ENCODE data around the gene RBFOX2.

Gene RBFOX2

DNA sequence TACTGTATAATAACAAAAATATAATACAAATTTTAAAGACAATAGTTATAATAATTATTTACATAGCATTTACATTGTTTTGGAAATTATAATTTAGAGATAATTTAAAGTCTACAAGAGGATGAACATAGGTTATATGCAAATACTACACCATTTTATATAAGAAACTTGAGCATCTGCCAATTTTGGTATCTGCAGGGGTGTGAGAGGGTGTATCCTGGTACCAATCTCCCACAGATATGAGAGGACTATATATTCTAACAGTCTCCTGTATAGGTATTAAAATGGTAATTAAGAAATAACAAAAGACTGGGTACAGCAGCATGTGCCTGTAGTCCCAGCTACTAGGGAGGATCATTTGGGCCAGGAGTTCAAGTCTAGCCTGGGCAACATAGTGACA lies 176.5 kb downstream of the RBFOX2 start:
- Histone ChIP-seq H3K9me3 (ENCODE audit: severe bottlenecking) (no peaks in the 10 kb centered on the region), H3K27me3 (ENCODE audit: insufficient read depth, low read depth, severe bottlenecking) (no peaks in the 10 kb centered on the region), H3K4me3 (ENCODE audit: low read depth, low read length) (no peak overlapping the region), H3K27ac (no peak overlapping the region), H3K36me3 (no peaks in the 10 kb centered on the region)
- no peak for DNase-seq
- TF ChIP-seq, protein P1, sequence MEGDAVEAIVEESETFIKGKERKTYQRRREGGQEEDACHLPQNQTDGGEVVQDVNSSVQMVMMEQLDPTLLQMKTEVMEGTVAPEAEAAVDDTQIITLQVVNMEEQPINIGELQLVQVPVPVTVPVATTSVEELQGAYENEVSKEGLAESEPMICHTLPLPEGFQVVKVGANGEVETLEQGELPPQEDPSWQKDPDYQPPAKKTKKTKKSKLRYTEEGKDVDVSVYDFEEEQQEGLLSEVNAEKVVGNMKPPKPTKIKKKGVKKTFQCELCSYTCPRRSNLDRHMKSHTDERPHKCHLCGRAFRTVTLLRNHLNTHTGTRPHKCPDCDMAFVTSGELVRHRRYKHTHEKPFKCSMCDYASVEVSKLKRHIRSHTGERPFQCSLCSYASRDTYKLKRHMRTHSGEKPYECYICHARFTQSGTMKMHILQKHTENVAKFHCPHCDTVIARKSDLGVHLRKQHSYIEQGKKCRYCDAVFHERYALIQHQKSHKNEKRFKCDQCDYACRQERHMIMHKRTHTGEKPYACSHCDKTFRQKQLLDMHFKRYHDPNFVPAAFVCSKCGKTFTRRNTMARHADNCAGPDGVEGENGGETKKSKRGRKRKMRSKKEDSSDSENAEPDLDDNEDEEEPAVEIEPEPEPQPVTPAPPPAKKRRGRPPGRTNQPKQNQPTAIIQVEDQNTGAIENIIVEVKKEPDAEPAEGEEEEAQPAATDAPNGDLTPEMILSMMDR (IDR thresholded peaks at IDR 0.05; ENCODE audit: low read depth, low read length): no peak

DNA sequence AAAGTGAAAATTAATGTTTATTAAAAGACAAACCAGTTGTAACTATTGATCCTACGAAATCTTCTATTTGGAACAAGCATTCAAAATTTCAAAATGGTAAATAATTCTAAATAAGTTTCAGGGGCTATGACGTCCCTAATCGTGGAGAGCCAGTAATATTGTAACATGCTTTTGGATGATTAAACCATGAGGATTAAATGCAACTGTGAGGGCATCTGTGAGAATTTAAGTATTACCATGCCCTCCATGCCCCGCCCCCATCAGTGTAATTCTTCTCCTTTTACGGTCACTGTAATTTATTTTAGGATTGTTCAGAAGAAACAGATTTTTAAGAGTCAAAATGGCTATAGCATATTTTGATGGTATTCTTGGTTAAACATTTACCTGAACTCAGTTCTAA lies 177.8 kb downstream of the RBFOX2 start:
- no peak for DNase-seq
- TF ChIP-seq, protein P1 (IDR thresholded peaks at IDR 0.05; ENCODE audit: low read depth, low read length): no peak
- peak overlapping the region; percentile 28; the same call in 1 of the 2 replicates for H3K27ac ChIP-seq
- H3K4me3 ChIP-seq (ENCODE audit: low read depth, low read length): peak overlapping the region; percentile 43
- no peaks in the 10 kb centered on the region for H3K9me3 ChIP-seq (ENCODE audit: severe bottlenecking)
- H3K27me3 ChIP-seq (ENCODE audit: insufficient read depth, low read depth, severe bottlenecking): no peaks in the 10 kb centered on the region
- H3K36me3 ChIP-seq: no peaks in the 10 kb centered on the region

DNA sequence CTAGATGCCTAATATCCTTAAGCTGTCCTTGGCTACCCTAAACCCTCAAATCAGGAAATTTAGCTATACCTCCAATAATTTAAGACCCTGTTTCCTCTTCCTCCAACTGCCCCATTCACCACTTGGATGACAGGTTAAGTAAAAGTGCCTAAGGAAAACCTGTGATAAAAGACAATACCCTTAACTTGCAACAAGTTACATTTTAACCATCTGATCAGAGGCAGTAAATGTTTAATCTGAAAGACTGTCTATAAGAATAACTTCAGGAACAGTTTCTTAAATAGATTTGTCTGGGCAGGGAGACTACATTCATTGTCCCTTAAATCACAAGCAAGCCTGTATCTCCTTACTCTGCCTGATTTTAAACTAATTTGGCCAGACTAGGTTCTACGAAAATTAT lies 181.8 kb downstream of the RBFOX2 start:
- TF ChIP-seq, protein P1 (IDR thresholded peaks at IDR 0.05; ENCODE audit: low read depth, low read length): no peak
- DNase-seq: no peak
- H3K36me3 ChIP-seq: no peaks in the 10 kb centered on the region
- no peaks in the 10 kb centered on the region for H3K27me3 ChIP-seq (ENCODE audit: insufficient read depth, low read depth, severe bottlenecking)
- no peak overlapping the region for H3K27ac ChIP-seq
- H3K9me3 ChIP-seq (ENCODE audit: severe bottlenecking): no peaks in the 10 kb centered on the region
- H3K4me3 ChIP-seq (ENCODE audit: low read depth, low read length): no peak overlapping the region

- Histone ChIP-seq H3K36me3 (no peaks in the 10 kb centered on the region), H3K27me3 (ENCODE audit: insufficient read depth, low read depth, severe bottlenecking) (no peaks in the 10 kb centered on the region), H3K9me3 (ENCODE audit: severe bottlenecking) (no peaks in the 10 kb centered on the region), H3K4me3 (ENCODE audit: low read depth, low read length) (no peak overlapping the region), H3K27ac (no peak overlapping the region)
- TF ChIP-seq, protein P1 (IDR thresholded peaks at IDR 0.05; ENCODE audit: low read depth, low read length): no peak
- no peak for DNase-seq
Observed at GRCh38 chr22:35844886-35845285, 183.7 kb downstream of the RBFOX2 start.

DNA sequence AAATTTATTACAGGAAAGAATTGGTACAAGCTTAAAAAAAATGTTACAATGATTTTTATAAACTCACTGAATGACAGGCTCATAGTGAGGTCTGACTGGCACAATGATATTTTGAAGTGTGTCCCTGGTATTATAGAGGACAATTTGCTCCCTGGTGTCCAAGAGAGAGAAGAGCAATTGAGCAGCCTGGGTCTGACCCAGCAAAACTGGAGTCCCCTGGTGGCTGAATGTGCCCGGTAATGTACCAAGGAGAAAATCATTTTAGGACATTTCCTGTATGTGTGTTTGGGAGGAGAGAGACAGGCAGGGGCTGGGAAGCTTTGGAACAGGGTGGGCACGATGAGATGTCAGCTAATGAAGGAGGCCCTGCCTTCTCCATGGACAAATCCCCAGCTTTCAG lies 185.7 kb downstream of the RBFOX2 start:
- peak; percentile 45 for DNase-seq
- Histone ChIP-seq H3K9me3 (ENCODE audit: severe bottlenecking) (no peaks in the 10 kb centered on the region), H3K36me3 (no peaks in the 10 kb centered on the region), H3K27me3 (ENCODE audit: insufficient read depth, low read depth, severe bottlenecking) (no peaks in the 10 kb centered on the region), H3K4me3 (ENCODE audit: low read depth, low read length) (no peak overlapping the region), H3K27ac (no peak overlapping the region)
- TF ChIP-seq, protein P1 (IDR thresholded peaks at IDR 0.05; ENCODE audit: low read depth, low read length): peak; percentile 65

GRCh38 chr22:35842519-35842913 lies 186.1 kb downstream of the RBFOX2 start:
- no peak for DNase-seq
- H3K9me3 ChIP-seq (ENCODE audit: severe bottlenecking): no peaks in the 10 kb centered on the region
- H3K36me3 ChIP-seq: no peaks in the 10 kb centered on the region
- H3K27ac ChIP-seq: no peak overlapping the region
- no peak overlapping the region for H3K4me3 ChIP-seq (ENCODE audit: low read depth, low read length)
- TF ChIP-seq, protein P1 (IDR thresholded peaks at IDR 0.05; ENCODE audit: low read depth, low read length): no peak
- no peaks in the 10 kb centered on the region for H3K27me3 ChIP-seq (ENCODE audit: insufficient read depth, low read depth, severe bottlenecking)
